CD4-positive, alpha-beta T cell treated with Interferon gamma for 1 hour (primary cell): ENCODE results near the gene GIMAP7.
"Not testable (repeated sequence)": the region's sequence is repeated elsewhere in the genome, so short reads cannot be mapped to it uniquely, and the experiment has no call there.

Experiments used
- DNase-seq: peaks from one replicate; pipeline ENCODE4 v3.0.0-alpha.2; 2020

Gene GIMAP7

DNA sequence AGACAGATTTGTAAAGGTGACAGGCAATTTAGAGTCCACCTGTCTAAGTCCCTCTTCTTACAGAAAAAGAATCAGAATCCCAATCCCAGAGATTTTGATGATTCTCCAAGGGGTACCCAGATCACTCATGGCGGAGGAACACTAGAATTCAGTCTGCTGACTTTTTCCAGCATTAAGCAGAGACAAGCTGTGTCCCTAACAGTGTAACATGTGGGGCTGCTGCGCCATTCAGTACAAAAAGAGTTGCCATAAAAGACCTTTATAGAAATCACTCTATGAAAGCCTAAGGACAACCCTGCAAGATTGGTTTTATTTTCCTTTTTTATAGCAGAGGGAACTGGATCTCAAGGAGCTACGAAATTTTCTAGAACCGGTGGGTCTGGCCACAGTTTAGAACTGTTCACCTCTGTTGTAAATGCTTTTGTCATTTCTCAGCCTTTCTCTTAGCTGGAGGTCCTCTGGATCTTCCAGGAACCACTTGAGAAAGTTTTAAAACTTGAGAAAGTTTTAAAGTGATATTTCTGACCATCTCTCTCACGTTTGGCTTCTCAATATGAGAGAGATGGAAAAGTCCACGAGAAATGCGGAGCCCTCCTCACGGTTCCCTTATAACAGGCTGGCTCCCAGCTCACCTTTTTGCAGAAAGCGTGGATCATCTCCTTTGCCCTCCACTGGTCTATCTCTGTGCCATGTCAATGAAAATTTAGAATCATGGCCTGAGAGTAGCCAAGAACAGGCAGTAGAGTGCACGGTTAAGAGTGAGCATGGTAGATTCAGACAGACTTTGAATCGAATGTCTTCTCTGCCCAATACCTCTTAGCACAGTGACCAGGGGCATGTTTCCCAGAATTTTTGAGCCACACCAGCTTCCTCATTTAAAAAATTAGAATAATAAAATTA lies 826 bp downstream of the GIMAP7 start:
- no peak for DNase-seq

DNA sequence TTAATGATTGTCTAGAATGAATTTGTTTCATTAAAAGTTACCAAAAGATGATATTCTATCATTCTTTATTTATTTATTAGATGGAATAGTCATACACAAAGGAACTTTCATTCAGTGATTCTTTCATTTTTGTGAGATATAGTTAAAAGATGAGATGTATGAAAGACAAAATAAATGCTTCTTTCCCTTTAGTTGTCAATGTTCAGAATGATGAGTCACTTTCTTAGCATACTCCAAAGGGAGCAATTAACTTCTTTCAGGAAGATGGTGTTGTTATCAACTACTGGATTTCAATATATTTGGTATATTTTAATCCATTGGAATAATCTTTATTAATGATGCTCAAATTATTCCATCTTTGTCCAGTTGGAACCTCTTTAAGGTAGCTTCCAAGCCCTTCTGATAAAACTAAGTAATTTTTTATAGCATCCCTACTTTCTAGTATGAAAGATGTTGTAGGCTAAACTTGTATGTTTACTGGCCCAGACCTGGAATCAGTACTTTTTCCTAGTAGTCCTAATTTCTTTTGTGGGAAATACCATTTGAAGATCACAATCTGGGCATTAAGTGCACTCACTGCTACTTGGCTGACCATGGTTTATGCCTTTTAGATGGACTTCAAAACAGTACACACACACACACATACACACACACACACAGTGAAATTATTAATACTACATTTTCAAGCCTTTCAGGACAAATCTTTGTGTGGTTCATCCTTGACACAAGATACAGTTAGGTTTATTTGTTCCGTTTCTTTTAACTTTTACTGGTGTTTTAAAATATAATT lies 2.5 kb downstream of the GIMAP7 start:
- DNase-seq = no peak

DNA sequence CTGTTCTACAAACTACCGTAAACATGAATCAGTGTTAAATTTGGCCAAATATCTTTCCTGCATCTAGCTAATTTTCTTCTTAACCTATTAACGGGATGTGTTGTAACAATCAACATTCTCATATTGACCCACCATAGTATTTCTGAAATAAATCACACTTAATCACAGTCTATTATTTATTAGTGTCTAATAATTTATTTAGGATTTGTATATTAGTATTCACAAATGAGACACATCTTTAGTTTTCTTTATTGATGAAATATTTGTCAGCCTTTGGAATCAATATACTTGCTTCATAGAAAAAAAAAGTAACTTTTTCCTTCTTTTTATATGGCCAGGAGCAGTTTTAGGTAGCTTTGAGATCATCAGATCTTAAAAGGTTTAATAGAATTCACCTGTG lies 4.6 kb downstream of the GIMAP7 start:
- no peak for DNase-seq

DNA sequence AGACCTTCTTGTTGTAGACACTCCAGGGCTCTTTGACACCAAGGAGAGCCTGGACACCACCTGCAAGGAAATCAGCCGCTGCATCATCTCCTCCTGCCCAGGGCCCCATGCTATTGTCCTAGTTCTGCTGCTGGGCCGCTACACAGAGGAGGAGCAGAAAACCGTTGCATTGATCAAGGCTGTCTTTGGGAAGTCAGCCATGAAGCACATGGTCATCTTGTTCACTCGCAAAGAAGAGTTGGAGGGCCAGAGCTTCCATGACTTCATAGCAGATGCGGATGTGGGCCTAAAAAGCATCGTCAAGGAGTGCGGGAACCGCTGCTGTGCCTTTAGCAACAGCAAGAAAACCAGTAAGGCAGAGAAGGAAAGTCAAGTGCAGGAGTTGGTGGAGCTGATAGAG lies 5.5 kb downstream of the GIMAP7 start:
- no peak for DNase-seq

DNA sequence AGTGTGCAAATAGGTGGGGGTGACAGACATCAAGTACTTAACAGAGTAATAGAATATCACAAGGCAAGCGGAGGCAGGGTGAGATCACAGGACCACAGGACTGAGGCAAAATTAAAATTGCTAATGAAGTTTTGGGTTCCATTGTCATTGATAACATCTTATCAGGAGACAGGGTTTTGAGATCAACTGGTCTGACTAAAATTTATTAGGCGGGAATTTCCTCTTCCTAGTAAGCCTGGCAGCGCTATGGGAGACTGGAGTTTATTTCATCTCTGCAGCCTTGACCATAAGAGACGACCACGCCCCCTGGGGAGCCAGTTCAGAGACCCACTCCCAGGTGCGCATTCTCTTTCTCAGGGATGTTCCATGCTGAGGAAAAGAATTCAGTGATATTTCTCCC lies 8.3 kb downstream of the GIMAP7 start:
- DNase-seq = not testable (repeated sequence)

DNA sequence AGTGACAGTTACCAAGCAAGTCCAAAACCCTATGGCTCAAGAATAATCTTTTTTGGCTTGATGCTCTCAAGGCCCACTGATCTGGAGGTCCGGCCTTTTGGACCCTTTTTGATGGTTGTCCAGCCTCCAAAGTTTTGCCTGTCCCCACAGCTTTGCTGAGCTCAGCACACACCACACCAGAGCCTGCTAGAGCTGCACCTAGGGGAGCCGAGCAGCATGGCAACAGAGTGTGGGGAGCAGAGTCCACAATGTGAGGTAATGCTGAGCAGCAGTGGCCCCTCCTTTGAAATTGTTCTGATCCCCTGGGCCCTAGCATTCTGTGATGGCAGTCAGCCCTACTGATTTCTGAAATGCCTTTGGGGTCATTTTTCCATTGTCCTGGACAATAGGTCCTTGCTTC lies 9.3 kb downstream of the GIMAP7 start:
- DNase-seq = no peak

DNA sequence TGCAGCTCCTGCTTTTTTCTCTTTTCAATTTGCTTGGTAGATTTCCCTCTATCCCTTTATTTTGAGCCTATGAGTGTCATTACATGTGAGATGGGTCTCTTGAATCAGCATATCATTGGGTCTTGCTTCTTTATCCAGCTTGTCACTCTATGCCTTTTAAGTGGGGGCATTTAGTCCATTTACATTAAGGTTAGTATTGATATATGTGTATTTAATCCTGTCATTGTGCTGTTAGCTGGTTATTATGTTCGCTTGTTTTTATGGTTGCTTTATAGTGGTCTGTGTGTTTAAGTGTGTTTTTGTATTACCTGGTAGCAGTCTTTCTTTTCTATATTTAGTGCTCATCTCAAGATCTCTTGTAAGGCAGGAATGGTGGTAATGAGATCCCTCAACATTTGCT lies 17.0 kb downstream of the GIMAP7 start:
- DNase-seq = no peak

DNA sequence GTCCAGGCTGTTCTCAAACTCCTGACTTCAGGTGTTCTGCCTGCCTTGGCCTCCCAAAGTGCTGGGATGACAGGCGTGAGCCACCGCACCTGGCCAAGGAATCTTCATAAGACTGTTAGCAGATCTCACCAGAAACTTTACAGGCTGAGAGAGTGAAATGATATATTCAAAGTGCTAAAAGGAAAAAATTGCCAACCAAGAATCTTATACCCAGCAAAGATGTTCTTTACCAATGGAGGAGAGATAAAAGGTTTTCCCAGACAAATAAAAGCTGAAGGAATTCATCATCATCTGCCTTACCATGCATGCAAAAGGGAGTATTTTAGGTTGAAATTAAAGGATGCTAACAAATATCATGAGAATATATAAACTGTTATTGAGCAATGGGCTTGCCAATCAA lies 23.6 kb downstream of the GIMAP7 start:
- DNase-seq = no peak

DNA sequence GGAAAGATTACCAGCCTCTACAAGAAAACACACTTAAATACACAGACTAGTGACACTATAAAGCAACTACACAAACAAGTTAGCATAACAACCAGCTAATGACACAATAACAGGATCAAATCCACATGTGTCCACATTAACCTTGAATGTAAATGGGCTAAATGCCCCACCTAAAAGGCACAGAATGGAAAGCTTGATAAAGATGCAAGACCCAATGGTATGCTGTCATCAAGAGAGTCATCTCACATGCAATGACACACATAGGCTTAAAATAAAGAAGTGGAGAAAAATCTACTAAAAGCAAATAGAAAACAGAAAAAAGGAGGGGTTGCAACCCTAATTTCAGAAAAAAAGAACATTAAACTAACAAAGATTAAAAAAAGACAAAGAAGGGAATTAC lies 38.5 kb downstream of the GIMAP7 start:
- no peak for DNase-seq

DNA sequence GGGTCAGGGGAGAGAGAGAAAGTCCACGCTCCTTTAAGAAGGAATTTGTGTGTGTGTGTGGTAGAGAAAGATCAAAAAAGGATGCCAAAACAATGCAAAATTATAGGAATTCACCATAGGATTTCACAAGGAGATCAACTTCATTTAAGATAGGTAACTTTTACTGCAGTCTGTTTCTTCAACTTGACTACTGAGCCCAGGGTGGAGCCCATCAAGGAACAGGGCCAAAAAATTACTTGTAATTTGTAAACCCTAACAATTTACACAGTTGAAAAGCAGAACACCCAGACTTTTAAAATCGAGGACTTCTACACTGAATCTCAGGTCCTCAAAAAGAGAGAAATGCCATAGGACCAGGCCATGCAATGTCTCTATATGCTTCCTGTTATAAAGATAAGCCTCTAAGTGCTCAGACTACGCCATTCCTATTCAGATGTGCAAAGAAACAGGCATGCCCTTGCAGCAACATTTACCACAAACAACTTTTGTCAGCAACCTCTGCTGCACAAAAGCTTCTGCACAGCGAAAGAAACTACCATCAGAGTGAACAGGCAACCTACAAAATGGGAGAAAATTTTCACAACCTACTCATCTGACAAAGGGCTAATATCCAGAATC lies 42.0 kb downstream of the GIMAP7 start:
- peak; percentile 32 for DNase-seq

DNA sequence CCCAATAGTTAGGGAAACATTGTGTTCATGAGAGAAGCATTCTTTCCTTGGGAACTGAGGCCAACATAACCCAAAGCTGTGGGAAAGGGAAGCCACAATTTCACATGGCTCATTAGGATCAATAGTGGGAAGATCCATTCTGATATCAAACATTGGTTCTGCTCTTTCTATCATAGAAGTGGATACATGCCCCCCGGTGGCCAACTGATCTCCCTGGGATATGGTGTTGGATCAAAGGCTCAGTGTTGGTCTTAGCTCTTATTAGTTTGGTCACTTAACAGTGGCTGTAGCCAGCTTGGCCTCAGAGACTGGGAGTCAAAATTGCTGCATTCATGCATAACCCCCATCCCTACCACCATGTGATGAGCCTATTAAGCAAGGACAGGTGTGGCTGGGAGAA lies 45.8 kb downstream of the GIMAP7 start:
- DNase-seq = no peak

DNA sequence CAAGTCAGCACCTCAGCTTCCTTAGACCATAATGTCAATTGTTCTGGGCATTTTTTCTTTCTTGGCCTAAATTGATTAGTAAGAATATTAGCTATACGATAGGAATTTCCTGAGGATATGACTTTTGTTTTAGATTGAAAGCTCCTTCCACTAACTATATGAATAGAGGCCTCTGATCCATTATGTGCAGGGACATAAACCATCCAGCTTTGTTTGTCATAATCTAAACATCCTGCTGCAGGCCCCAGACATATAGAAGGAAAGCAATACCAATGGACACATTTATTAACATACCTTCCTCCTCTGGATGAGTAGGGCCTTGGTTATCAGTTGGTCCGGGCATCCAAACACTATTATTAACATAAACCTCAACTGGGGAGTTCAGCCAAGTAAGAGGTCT lies 48.2 kb downstream of the GIMAP7 start:
- no peak for DNase-seq

DNA sequence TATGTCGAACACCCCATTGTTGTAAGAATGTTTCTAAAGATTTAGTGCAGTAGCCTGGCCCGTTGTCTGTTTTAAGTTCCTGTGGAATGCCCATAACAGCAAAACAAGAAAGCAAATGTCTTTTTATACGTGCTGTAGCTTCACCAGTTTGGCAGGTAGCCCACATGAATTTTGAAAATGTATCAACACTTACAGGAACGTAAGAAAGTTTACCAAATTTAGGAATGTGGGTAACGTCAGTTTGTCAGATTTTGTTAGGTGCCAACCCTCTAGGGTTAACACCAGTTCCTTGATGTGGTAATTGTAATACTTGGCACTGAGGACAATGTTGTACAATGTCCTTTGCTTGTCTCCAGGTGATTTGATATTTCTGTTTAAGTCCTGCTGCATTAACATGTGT lies 49.3 kb downstream of the GIMAP7 start:
- no peak for DNase-seq

DNA sequence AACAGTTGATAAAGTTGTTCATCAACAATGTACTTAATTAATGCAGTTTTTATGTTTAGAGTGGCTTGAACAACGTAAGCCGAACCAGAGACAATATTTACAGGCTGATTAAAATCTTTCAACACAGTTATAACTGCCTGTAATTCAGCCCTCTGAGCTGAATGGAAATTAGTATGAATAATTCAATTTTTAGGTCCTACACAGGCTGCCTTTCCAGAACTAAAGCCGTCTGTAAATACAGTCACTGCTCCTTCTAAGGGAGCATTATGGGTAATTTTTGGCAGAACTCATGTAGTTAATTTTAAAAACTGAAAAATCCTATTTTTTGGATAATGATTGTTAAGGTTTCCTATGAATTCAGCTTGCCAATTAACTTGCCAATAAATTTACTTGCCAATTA lies 49.9 kb downstream of the GIMAP7 start:
- DNase-seq = no peak

DNA sequence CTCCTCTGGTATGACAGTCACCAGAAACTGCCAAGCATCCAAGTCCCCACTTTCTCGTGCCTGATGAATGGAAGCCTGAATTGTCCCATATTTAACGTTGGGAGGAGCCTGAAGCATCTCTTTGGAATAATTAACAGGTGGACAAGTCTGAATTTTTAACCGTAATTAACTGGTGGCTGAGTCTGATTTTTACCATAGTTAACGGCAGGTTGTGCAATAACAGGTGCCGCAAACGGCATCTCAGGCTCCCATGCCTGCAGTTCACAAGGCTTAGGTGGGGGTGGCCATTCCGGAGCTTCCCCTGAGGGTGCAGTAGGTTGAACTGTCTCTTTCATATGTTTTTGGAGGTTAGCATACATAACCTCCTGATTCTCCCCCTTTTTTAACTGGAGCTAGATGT lies 50.6 kb downstream of the GIMAP7 start:
- no peak for DNase-seq

DNA sequence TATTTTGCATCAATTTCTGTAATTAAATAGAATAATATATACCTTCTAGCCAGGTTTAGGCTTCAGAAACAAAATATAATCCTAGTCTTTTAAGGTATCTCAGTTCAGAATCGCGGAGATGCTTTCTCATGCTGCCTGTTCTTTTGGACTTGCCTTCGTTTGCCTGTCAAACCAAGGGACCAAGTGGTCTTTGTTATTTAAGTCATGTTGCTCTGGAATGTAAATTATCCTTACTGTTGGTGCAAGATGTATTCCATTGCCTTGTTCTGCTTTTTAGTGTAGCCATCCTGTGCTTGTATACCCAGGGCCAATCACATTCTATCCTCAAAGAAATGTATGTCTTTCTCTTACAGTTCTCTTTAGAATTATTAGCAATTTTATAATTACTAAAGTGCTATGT lies 51.5 kb downstream of the GIMAP7 start:
- no peak for DNase-seq

DNA sequence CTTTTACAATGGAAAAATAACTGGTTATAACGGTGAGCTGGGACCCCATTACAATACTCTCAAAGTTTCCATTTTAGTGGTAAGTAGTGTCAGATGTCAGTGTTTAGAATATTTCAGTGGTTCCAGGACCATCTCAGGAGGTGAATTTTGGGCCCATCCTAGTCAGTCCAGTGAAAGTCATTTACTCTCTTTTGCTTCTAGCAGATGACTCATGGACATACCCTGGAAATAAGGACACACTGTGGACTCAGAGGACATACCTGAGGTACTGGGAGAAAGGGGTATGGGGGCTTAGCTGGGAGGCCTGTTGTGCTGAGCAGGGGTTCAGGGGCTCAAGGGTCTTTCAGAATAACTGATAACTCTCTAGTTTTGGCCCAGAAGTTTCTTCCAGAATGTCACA lies 51.9 kb downstream of the GIMAP7 start:
- DNase-seq = no peak

DNA sequence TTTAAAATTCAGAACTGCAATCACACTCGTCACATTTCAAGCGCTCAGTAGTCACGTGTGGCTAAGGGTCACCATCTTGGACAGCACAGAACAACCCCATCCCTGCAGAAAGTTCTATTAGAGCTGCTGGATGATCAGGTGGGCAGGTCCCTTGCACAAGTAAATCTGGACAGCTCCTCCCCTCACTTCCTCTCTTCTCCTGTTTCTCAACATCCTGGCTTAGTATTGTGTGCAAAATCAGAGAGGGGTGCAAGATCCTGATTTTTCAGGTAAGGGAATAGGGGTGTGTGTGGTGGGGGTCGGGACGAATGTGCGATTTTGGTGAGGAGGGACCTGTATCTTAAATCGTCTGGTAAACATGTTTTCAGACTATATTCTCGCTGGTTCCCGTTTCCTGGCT lies 52.5 kb downstream of the GIMAP7 start, which contains the start of gene GIMAP4:
GIMAP4 (plus strand) TSS at position 222 of the 400 bp plus-strand sequence. CDS start 2,512 bp downstream, outside the sequence.
- DNase-seq = no peak

DNA sequence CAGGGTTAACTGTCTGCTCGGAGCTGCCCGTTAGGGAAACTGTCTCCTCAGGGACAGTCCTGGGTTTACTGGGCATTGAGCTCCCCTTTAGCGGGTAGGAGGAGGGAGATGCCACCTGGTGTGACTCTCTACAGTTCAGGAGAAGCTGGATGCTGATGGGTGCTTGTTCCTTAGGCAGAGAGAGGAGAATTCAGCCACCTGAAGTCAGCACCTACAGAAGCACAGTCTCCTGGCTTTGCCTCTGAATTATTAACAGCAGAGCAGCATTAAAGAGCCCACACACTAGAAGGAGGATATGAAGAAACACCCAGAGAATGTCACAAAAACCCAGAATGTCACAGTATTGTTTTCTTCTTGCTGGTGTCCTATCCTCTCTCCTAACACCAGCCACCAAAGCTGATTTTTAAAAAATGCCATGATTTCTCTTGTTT lies 53.2 kb downstream of the GIMAP7 start:
- DNase-seq = no peak

DNA sequence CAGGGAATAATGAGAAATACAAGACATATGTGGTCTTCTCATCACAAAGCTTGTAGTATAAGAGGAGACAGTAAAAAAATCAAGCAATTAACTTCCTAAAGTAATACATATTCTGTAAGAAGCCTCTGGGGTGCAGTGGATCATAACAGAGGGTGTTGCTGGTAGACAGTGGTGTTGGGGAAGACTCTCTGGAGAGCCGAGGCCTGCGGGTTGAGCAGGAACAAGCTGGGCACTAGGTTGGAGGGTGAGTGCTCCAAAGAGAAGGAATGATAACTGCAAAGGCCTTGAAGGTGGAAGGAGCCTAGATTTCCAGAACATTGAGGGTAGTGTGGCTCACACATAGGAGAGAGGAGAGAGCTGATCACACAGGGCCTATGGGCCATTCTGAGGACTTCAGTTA lies 54.0 kb downstream of the GIMAP7 start:
- DNase-seq = peak; percentile 20

DNA sequence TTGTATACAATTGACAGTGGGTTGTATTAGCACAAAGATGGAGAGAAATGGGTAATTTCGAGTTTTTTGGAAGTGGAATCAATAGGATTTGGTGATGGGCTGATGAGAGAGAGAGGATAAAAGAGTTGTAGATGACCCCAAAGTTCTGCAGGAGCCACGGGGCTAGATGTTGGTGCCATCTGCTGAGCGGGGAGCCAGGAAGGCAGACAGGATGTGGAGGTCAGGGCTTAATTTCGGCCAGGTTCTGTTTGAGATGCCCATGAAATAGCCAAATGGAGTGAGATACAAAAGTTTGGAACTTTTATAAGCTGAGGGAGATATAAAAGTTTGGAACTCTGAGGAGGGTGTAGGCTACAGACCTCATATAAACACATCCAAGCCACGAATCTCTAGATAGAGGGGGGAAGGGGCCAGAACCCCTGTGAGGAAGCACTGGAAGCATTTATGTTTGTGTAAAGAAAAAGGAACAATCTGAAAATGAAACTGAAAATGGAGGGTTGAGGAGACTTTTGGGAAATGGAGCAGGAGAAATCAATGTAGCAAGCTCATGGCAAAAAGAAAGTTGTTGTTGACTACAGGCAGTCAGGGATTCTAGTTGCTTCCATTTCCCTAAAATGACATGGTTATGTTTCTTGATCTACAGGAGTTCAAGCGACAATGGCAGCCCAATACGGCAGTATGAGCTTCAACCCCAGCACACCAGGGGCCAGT lies 54.7 kb downstream of the GIMAP7 start:
- DNase-seq = no peak
